Thoracic aorta (tissue), 2 donors: ENCODE data around the gene MRTFB. TPM values are rescaled to one million over a fixed set of nuclear protein-coding genes. Genes with fewer than 3 reads are reported as not detected.
A peak's percentile ranks its signal among the peaks of the same experiment; 100 is the strongest.

Experiments used
- ATAC-seq: fragments of 150-250 bp; one replicate; pipeline ENCODE4 v1.8.0; 2017; ENCODE audit warnings: low read depth; ENCODE audit not compliant: insufficient number of reproducible peaks, low FRiP score
- DNase-seq: peaks from one replicate; pipeline ENCODE4 v3.0.0-alpha.2; 2020; ENCODE audit warnings: low spot score
- H3K27ac ChIP-seq, 2 donors: fragments of 200-600 bp; sonication (generic); 1 replicate in 1 of 2; 2 replicates in 1 of 2; pipeline ENCODE4 v1.5.1; 2016; ENCODE audit warnings: mild to moderate bottlenecking in 2 of 2, moderate library complexity in 2 of 2
- H3K27me3 ChIP-seq: fragments of 200-600 bp; sonication (generic); replicated peaks from 2 replicates; pipeline ENCODE4 v1.6.0; 2016; ENCODE audit warnings: mild to moderate bottlenecking; ENCODE audit not compliant: insufficient read depth
- H3K36me3 ChIP-seq: fragments of 200-600 bp; sonication (generic); one replicate; pipeline ENCODE4 v1.5.1; 2016
- H3K4me1 ChIP-seq, 2 donors: fragments of 200-600 bp; sonication (generic); 1 replicate in 1 of 2; 2 replicates in 1 of 2; pipeline versions ENCODE4 v1.5.1 to v1.6.0; 2016; ENCODE audit warnings: low read depth in 2 of 2, mild to moderate bottlenecking in 1 of 2; ENCODE audit not compliant: control insufficient read depth in 1 of 2
- H3K4me3 ChIP-seq: fragments of 200-600 bp; sonication (generic); 2 replicates; pipeline ENCODE4 v1.5.1; 2016; ENCODE audit warnings: mild to moderate bottlenecking
- H3K9me3 ChIP-seq: fragments of 200-600 bp; sonication (generic); 2 replicates; pipeline ENCODE4 v1.5.1; 2016
- CTCF ChIP-seq: fragments of 200-600 bp; sonication (generic); IDR thresholded peaks from one replicate; pipeline ENCODE4 v1.5.1; 2019; ENCODE audit warnings: antibody characterized with exemption
- total RNA-seq, 2 donors: library from RNA; depleted of rRNA; stranded (reverse); fragments of >200 nt; gene quantifications; one replicate each; pipeline versions ENCODE4 v1.1.0 to v1.2.3, GENCODE V29; 2016

MRTFB gene
- total RNA-seq, 2 donors from 2014 or later = 38.0 to 73.8 TPM

- H3K4me1 ChIP-seq = peaks cover 6 to 20% of the 10 kb centered on the region in 2 donors
- peak; percentile 68 for TF ChIP-seq CTCF
- H3K27me3 ChIP-seq = no peaks in the 10 kb centered on the region
- H3K27ac ChIP-seq = peak overlapping the region; percentile 24 to 45
- peak overlapping the region; percentile 66 for H3K4me3 ChIP-seq
- no peaks in the 10 kb centered on the region for H3K9me3 ChIP-seq
- ATAC-seq (peak; percentile 10), DNase-seq (peak; percentile 10)
- H3K36me3 ChIP-seq = no peaks in the 10 kb centered on the region
Observed at GRCh38 chr16:14186007-14186794, 115.1 kb downstream of the MRTFB start.

GRCh38 chr16:14186795-14187221, 115.7 kb downstream of the MRTFB start:
- Histone ChIP-seq H3K9me3 (no peaks in the 10 kb centered on the region), H3K4me3 (peak overlapping the region; percentile 66), H3K4me1 (peaks cover 6 to 20% of the 10 kb centered on the region in 2 donors), H3K27me3 (no peaks in the 10 kb centered on the region), H3K36me3 (no peaks in the 10 kb centered on the region), H3K27ac (peak overlapping the region; percentile 24 to 45)
- TF ChIP-seq CTCF = no peak
- DNase-seq = no peak
- no peak for ATAC-seq

- ATAC-seq (no peak), DNase-seq (no peak)
- Histone ChIP-seq H3K27me3 (no peaks in the 10 kb centered on the region), H3K4me3 (peak overlapping the region; percentile 66), H3K4me1 (peaks cover 6 to 20% of the 10 kb centered on the region in 2 donors), H3K27ac (peak overlapping the region in 1 of 2 donors; percentile 24), H3K9me3 (no peaks in the 10 kb centered on the region), H3K36me3 (no peaks in the 10 kb centered on the region)
- TF ChIP-seq CTCF = no peak
Observed at GRCh38 chr16:14187517-14188338, 116.6 kb downstream of the MRTFB start.

DNA sequence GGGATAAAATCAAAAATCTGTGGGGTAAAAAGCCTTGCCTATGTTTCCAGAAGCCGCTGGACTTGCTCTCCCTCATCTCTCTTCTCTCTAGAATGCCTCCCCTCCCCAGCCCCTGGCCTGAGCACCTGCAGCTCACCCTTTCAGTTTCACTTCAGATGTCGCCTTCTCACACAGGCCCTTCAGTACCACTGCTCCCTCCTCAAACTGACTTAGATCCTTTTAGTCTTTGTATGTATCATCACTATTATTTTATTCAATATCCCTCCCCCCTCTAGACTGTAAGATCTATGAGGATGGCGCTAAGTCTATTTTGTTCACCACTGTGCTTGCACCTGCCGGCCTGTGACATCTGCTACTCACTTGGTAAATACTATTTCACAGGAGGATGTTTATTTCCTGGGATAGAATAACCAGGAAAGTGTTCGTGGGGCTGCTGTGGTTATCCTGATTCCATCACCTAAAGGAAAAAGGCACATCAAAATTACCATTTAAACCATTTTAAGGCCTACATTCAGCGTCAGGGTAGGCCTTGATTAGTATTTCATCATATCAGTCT, 122.3 kb downstream of the MRTFB start:
- Histone ChIP-seq H3K4me3 (no peak overlapping the region), H3K9me3 (no peaks in the 10 kb centered on the region), H3K27me3 (no peaks in the 10 kb centered on the region), H3K4me1 (peaks cover 3 to 4% of the 10 kb centered on the region in 2 donors), H3K27ac (no peak overlapping the region), H3K36me3 (no peaks in the 10 kb centered on the region)
- DNase-seq = no peak
- ATAC-seq = no peak
- no peak for TF ChIP-seq CTCF

DNA sequence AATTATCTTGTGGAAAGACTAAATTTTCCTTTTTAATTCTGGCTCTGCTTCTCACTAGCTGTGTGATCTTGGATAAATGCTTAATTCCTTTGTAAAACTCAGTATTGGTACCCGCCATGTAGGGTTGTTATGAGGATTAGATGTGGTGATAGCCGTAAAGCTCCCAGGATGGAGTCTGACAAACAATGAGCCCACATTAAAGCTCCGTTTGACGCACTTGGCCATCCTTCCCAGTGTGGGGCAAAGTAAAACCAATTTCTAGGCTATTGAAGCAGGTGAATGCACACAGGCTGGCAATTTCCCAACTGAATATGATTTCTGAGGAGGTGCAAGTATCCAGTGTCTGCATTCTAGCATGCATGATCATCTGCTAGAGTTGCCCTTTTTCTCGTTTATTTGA, 123.6 kb downstream of the MRTFB start:
- DNase-seq (no peak), ATAC-seq (no peak)
- Histone ChIP-seq H3K9me3 (no peaks in the 10 kb centered on the region), H3K4me3 (no peak overlapping the region), H3K4me1 (peaks cover 3 to 4% of the 10 kb centered on the region in 2 donors), H3K27ac (no peak overlapping the region), H3K36me3 (no peaks in the 10 kb centered on the region), H3K27me3 (no peaks in the 10 kb centered on the region)
- TF ChIP-seq CTCF = no peak
